Measurements from ENCODE around the gene POFUT2.

Gene POFUT2

GRCh38 chr21:45292399-45293219 lies 4.9 kb upstream of the POFUT2 start:
- Histone ChIP-seq H3K27ac (ENCODE audit: low read length) (no peak overlapping the region), H3K9ac (ENCODE audit: low read length) (no peak overlapping the region), H3K4me3 (ENCODE audit: low read length) (no peak overlapping the region), H3K36me3 (ENCODE audit: control insufficient read depth, low read depth, low read length) (no peaks in the 10 kb centered on the region), H3K9me3 (ENCODE audit: control insufficient read depth, low read depth, low read length) (no peaks in the 10 kb centered on the region), H3K4me1 (ENCODE audit: control insufficient read depth, low read depth, low read length) (peaks cover 14% of the 10 kb centered on the region), H3K27me3 (ENCODE audit: control insufficient read depth, insufficient read depth, low read length) (no peaks in the 10 kb centered on the region)

- no peaks in the 10 kb centered on the region for H3K27me3 ChIP-seq (ENCODE audit: control insufficient read depth, insufficient read depth, low read length)
- H3K4me1 ChIP-seq (ENCODE audit: control insufficient read depth, low read depth, low read length): peaks cover 14% of the 10 kb centered on the region
Observed at GRCh38 chr21:45291613-45292398, 4.1 kb upstream of the POFUT2 start.

GRCh38 chr21:45290948-45291612 lies 3.4 kb upstream of the POFUT2 start:
- no peaks in the 10 kb centered on the region for H3K27me3 ChIP-seq (ENCODE audit: control insufficient read depth, insufficient read depth, low read length)
- H3K4me3 ChIP-seq (ENCODE audit: low read length): no peak overlapping the region
- H3K9me3 ChIP-seq (ENCODE audit: control insufficient read depth, low read depth, low read length): no peaks in the 10 kb centered on the region
- H3K4me1 ChIP-seq (ENCODE audit: control insufficient read depth, low read depth, low read length): peaks cover 14% of the 10 kb centered on the region
- no peak overlapping the region for H3K27ac ChIP-seq (ENCODE audit: low read length)
- H3K9ac ChIP-seq (ENCODE audit: low read length): no peak overlapping the region
- H3K36me3 ChIP-seq (ENCODE audit: control insufficient read depth, low read depth, low read length): no peaks in the 10 kb centered on the region

More at GRCh38 chr21:45291613-45292398, 4.1 kb upstream of the POFUT2 start:
- Histone ChIP-seq H3K4me3 (ENCODE audit: low read length) (no peak overlapping the region), H3K27ac (ENCODE audit: low read length) (no peak overlapping the region), H3K36me3 (ENCODE audit: control insufficient read depth, low read depth, low read length) (no peaks in the 10 kb centered on the region), H3K9me3 (ENCODE audit: control insufficient read depth, low read depth, low read length) (no peaks in the 10 kb centered on the region), H3K9ac (ENCODE audit: low read length) (no peak overlapping the region)

- no peak overlapping the region for H3K27ac ChIP-seq (ENCODE audit: low read length)
- peaks cover 9% of the 10 kb centered on the region for H3K4me1 ChIP-seq (ENCODE audit: control insufficient read depth, low read depth, low read length)
- no peaks in the 10 kb centered on the region for H3K9me3 ChIP-seq (ENCODE audit: control insufficient read depth, low read depth, low read length)
- no peaks in the 10 kb centered on the region for H3K27me3 ChIP-seq (ENCODE audit: control insufficient read depth, insufficient read depth, low read length)
- no peak overlapping the region for H3K9ac ChIP-seq (ENCODE audit: low read length)
- H3K36me3 ChIP-seq (ENCODE audit: control insufficient read depth, low read depth, low read length): peaks cover 8% of the 10 kb centered on the region
- no peak overlapping the region for H3K4me3 ChIP-seq (ENCODE audit: low read length)
Observed at GRCh38 chr21:45289655-45290515, 2.2 kb upstream of the POFUT2 start.

DNA sequence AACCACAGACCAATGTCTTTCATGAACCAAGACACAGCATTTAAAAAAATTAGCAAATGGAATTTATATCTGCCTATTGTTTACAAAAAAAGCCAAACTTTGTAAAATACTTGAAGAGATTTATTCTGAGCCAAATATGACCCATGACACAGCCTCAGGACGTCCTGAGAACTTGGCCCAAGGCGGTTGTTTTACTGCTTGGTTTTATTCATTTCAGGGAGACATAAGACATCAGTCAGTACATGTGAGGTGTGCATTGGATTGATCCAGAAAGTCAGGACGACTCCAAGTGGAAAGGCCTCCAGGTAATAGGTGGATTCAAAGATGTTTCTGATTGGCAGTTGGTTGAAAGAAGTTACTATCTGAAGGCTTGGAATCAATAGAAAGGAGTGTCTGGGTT lies 1.4 kb upstream of the POFUT2 start:
- H3K4me3 ChIP-seq (ENCODE audit: low read length): peak overlapping the region; percentile 68
- no peak overlapping the region for H3K27ac ChIP-seq (ENCODE audit: low read length)
- no peaks in the 10 kb centered on the region for H3K27me3 ChIP-seq (ENCODE audit: control insufficient read depth, insufficient read depth, low read length)
- no peak overlapping the region for H3K9ac ChIP-seq (ENCODE audit: low read length)
- H3K4me1 ChIP-seq (ENCODE audit: control insufficient read depth, low read depth, low read length): peaks cover 5% of the 10 kb centered on the region
- H3K36me3 ChIP-seq (ENCODE audit: control insufficient read depth, low read depth, low read length): peaks cover 16% of the 10 kb centered on the region
- H3K9me3 ChIP-seq (ENCODE audit: control insufficient read depth, low read depth, low read length): no peaks in the 10 kb centered on the region

GRCh38 chr21:45288441-45288841 lies 746 bp upstream of the POFUT2 start:
- Histone ChIP-seq H3K4me3 (ENCODE audit: low read length) (peak overlapping the region; percentile 68), H3K27ac (ENCODE audit: low read length) (no peak overlapping the region), H3K4me1 (ENCODE audit: control insufficient read depth, low read depth, low read length) (peaks cover 4% of the 10 kb centered on the region), H3K27me3 (ENCODE audit: control insufficient read depth, insufficient read depth, low read length) (no peaks in the 10 kb centered on the region), H3K36me3 (ENCODE audit: control insufficient read depth, low read depth, low read length) (peaks cover 20% of the 10 kb centered on the region), H3K9me3 (ENCODE audit: control insufficient read depth, low read depth, low read length) (no peaks in the 10 kb centered on the region), H3K9ac (ENCODE audit: low read length) (no peak overlapping the region)

DNA sequence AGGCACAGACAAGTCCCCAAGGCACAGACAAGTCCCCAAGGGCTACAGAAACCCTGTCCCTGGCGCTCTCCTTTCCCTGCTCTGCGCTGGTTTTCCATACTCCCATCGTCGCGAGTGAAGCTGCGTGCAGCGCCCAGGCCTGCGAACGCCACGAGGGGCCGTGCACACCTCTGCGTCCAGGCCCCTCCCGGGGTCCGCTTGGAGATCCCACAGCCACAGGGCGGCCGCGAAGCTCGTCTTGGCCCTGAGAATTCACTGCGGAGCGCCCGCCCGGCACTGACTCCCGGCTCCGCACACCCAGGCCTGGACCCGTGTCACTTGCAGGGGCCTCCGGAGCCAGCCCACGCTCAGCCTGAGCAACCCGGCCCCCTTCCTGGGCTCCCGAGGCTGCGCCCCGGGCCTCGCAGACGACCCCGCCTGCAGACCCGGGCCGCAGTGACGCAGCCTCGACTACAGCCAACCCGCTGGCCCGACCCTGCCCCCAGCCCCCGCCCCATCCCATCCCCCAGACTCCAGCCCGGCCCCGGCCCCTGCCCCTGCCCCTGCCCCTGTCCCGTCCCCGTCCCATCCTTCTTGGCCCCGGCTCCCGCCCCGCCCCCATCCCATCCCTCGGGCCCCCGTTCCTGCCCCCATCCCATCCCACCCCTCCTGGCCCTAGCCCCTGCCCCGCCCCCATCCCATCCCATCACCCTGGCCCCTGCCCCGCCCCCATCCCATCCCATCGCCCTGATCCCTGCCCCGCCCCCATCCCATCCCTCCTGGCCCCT lies 841 bp downstream of the POFUT2 start:
- Histone ChIP-seq H3K4me3 (ENCODE audit: low read length) (peak overlapping the region; percentile 72), H3K27ac (ENCODE audit: low read length) (no peak overlapping the region), H3K4me1 (ENCODE audit: control insufficient read depth, low read depth, low read length) (no peaks in the 10 kb centered on the region), H3K9ac (ENCODE audit: low read length) (peak overlapping the region; percentile 8), H3K9me3 (ENCODE audit: control insufficient read depth, low read depth, low read length) (no peaks in the 10 kb centered on the region), H3K27me3 (ENCODE audit: control insufficient read depth, insufficient read depth, low read length) (no peaks in the 10 kb centered on the region), H3K36me3 (ENCODE audit: control insufficient read depth, low read depth, low read length) (peaks cover 31% of the 10 kb centered on the region)

- Histone ChIP-seq H3K4me1 (ENCODE audit: control insufficient read depth, low read depth, low read length) (no peaks in the 10 kb centered on the region), H3K36me3 (ENCODE audit: control insufficient read depth, low read depth, low read length) (peaks cover 43% of the 10 kb centered on the region)
Observed at GRCh38 chr21:45285266-45285931, 2.3 kb downstream of the POFUT2 start.

GRCh38 chr21:45284456-45284741 lies 3.3 kb downstream of the POFUT2 start:
- Histone ChIP-seq H3K36me3 (ENCODE audit: control insufficient read depth, low read depth, low read length) (peaks cover 52% of the 10 kb centered on the region), H3K27ac (ENCODE audit: low read length) (no peak overlapping the region), H3K4me3 (ENCODE audit: low read length) (no peak overlapping the region), H3K9ac (ENCODE audit: low read length) (no peak overlapping the region), H3K27me3 (ENCODE audit: control insufficient read depth, insufficient read depth, low read length) (no peaks in the 10 kb centered on the region), H3K9me3 (ENCODE audit: control insufficient read depth, low read depth, low read length) (no peaks in the 10 kb centered on the region), H3K4me1 (ENCODE audit: control insufficient read depth, low read depth, low read length) (no peaks in the 10 kb centered on the region)

More at GRCh38 chr21:45285266-45285931, 2.3 kb downstream of the POFUT2 start:
- H3K4me3 ChIP-seq (ENCODE audit: low read length): no peak overlapping the region
- H3K9ac ChIP-seq (ENCODE audit: low read length): no peak overlapping the region
- no peak overlapping the region for H3K27ac ChIP-seq (ENCODE audit: low read length)
- no peaks in the 10 kb centered on the region for H3K27me3 ChIP-seq (ENCODE audit: control insufficient read depth, insufficient read depth, low read length)
- H3K9me3 ChIP-seq (ENCODE audit: control insufficient read depth, low read depth, low read length): no peaks in the 10 kb centered on the region

All from iPS-18a (cell line).